H1 (cell line): Measurements from ENCODE around the gene TBC1D24. TPM values are rescaled to one million over a fixed set of nuclear protein-coding genes. Genes with fewer than 3 reads are reported as not detected.

Source experiments
- CHD7 ChIP-seq: fragments of 300-600 bp; sonication (generic); IDR thresholded peaks from 2 replicates; pipeline ENCODE4 v1.7.1; 2012; ENCODE audit warnings: low read length, moderate library complexity, mild to moderate bottlenecking, inconsistent platforms; ENCODE audit not compliant: insufficient replicate concordance
- KDM1A ChIP-seq: fragments of 200-600, 300-600 bp; sonication (generic); IDR thresholded peaks from 2 replicates; pipeline ENCODE4 v1.7.1; 2016; ENCODE audit warnings: mild to moderate bottlenecking, low read length, borderline replicate concordance
- polyA plus RNA-seq, 7 experiments: library from polyadenylated mRNA; depleted of rRNA in 3 of 7; stranded (reverse) in 5 of 7; unstranded in 2 of 7; fragments of >200 nt in 5 of 7; fragments of 200-250 nt in 2 of 7; gene quantifications; 1 replicate in 5 of 7; 2 replicates in 1 of 7; 4 replicates in 1 of 7; pipeline versions ENCODE4 v1.2.1 to v1.2.3, GENCODE V29; 2011 to 2013; ENCODE audit warnings: missing spikeins in 2 of 7, mixed read lengths in 2 of 7
- total RNA-seq: library from RNA; stranded (reverse); fragmentation: NEBNext Ultra II Directional; extraction: Animal tissue kit (Norgen Biotek cat#: 25700); gene quantifications from 2 replicates; pipeline ENCODE4 v1.2.1, GENCODE V29; 2021

The TBC1D24 gene
- total and polyA plus RNA-seq, 2 of the 8 experiments (the other 6 are each of a cell fraction or from before 2014, with no cell fraction given), result 8.7 to 21.5 TPM

GRCh38 chr16:2528161-2529060 is 53.5 kb downstream of the TBC1D24 start (continued):
- TF ChIP-seq CHD7 (no peak), KDM1A (no peak)
